Activated CD4-positive, alpha-beta T cell treated with anti-CD3 and anti-CD28 coated beads, Interleukin-2, Interleukin-4, amounts not matched to agents 100 ng/mL and 50 ng/mL, durations not matched to agents 16 hours and 8 hours (primary cell): ENCODE measurements around the gene MRTFB.

ENCODE experiments used
- DNase-seq: peaks from one replicate; pipeline ENCODE4 v3.0.0-alpha.2; 2020; ENCODE audit warnings: low spot score

The MRTFB gene

DNA sequence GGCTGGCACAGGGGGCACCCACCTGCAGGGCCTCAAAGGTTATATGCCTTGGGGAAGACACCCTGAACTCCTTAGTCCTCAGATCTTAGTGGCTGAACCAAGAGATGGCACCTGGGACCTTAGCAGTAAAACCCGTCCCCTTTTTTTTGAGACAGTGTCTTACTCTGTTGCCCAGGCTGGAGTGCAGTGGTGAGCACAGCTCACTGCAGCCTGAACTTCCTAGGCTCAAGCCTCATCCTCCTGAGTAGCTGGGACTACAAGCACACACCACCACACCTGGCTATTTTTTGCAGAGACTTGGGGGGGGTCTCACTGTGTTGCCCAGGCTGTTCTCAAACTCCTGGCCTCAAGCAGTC lies 237.2 kb downstream of the MRTFB start:
- DNase-seq, result no peak

GRCh38 chr16:14309001-14309886 lies 238.1 kb downstream of the MRTFB start:
- peak; percentile 20 for DNase-seq

DNA sequence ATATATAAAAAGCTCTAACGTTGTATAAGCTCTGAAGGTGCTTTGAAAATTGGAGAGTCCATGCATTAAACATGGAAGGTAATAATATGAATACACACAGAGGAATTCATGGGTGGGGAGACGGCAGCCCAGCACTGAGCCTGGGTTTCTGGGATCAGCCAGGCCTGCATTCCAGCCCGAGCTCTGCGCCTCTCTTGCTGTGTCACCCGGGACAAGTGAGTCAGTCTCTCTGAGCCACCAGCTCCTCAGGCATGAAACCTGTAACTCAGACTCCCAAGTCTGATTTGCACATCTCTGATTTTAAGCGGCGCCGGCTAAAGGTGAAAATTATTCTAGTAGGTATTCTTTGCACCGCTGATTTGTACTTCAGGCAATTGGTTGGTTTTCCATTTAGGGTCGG lies 238.8 kb downstream of the MRTFB start:
- no peak for DNase-seq

- no peak for DNase-seq
These were observed 239.4 kb downstream of the MRTFB start for GRCh38 chr16:14310519-14310991.

DNA sequence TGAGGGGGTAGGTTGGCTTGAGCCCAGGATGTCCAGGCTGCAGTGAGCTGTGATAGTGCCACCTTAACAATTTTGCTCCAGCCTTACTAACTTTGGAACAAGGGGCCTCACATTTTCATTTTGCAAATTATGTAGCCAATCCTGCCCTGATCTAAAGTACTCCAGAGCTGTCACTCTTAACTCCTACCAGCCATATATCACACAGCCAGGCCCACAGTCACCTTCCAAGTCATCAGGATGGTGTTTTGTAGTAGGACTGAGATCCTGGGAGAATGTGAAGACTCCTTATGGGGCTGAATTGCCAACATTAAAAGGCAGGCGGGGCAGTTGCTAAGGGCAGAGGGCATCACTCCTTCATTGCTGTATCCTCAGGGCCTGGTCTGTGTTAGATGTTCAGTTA lies 243.0 kb downstream of the MRTFB start:
- DNase-seq, result no peak

GRCh38 chr16:14315683-14316320 lies 244.7 kb downstream of the MRTFB start:
- DNase-seq, result no peak
